HG02588 (cell line): Measurements from ENCODE around the gene CELF2.
"Not testable (repeated sequence)": the region's sequence is repeated elsewhere in the genome, so short reads cannot be mapped to it uniquely, and the experiment has no call there.

Experiments
- ATAC-seq: cut with Tn5 transposase; IDR thresholded peaks from one replicate; pipeline ENCODE4 v1.9.1; 2021; ENCODE audit warnings: mild to moderate bottlenecking, moderate library complexity; ENCODE audit not compliant: unreplicated experiment

Gene CELF2

GRCh38 chr10:11366889-11367288, 349.2 kb downstream of the CELF2 start:
- not testable (repeated sequence) for ATAC-seq

- no peak for ATAC-seq
Observed at GRCh38 chr10:11367505-11367904, 349.8 kb downstream of the CELF2 start.

- ATAC-seq = no peak
Observed at GRCh38 chr10:11373717-11374171, 356.1 kb downstream of the CELF2 start.

GRCh38 chr10:11377267-11377666, 359.6 kb downstream of the CELF2 start:
- ATAC-seq = no peak

GRCh38 chr10:11378835-11379234, 361.2 kb downstream of the CELF2 start:
- ATAC-seq = no peak

GRCh38 chr10:11379771-11380170, 362.1 kb downstream of the CELF2 start:
- no peak for ATAC-seq

GRCh38 chr10:11381023-11381422, 363.4 kb downstream of the CELF2 start:
- ATAC-seq = no peak

GRCh38 chr10:11381511-11381910, 363.8 kb downstream of the CELF2 start:
- no peak for ATAC-seq

GRCh38 chr10:11382187-11382586, 364.5 kb downstream of the CELF2 start:
- ATAC-seq = no peak

- ATAC-seq = no peak
Observed at GRCh38 chr10:11386044-11386443, 368.4 kb downstream of the CELF2 start.
